ENCODE data around the gene PRAME. TPM values are rescaled to one million over a fixed set of nuclear protein-coding genes. Genes with fewer than 3 reads are reported as not detected.
A peak's percentile ranks its signal among the peaks of the same experiment; 100 is the strongest.

Gene PRAME
- total RNA-seq, 1 donor from 2014 or later, result not detected

DNA sequence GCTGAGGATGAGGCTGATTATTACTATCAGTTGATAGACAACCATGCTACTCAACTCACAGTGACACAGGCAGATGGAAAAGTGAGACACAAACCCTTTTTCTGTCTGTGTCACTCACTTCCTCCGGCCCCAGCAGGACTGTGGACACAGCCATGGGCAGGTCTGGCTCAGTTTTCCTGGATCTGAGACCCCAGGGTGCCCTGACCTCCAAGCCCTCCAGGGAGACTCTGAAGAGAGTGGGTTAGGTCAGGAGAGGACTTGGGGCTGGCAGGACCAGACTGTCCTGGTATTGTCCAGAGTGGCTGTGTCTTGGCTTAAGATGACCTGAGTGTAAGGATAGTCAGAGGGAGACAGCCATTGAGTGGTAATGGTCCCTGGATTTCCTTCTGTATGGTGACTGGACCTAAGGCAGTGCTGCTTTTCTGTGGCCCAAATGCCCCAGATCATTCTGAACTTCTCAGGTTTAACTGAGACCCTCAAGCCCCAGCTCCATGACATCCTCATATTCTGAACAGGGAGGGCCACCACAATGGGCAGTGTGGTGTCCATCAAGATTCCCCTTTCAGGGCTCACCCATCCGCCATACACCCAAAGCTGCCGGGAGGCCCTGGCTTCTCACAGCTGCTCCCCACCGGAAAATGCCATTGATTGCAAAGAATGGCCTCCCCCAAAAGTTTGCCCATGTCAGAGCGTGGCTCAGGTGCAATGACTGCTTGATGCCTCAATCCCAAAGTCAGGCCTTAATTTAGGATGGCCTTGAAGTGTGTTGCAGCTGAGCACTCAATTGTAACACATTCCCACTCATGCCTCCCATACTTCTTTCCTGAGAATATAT, 36.2 kb upstream of the PRAME start:
- Histone ChIP-seq H3K4me2 (ENCODE audit: low read length) (no peak overlapping the region), H3K4me1 (ENCODE audit: insufficient read depth, low read length) (no peaks in the 10 kb centered on the region)
- H3K4me3 Mint-ChIP-seq (ENCODE audit: unreplicated experiment), result no peak overlapping the region

DNA sequence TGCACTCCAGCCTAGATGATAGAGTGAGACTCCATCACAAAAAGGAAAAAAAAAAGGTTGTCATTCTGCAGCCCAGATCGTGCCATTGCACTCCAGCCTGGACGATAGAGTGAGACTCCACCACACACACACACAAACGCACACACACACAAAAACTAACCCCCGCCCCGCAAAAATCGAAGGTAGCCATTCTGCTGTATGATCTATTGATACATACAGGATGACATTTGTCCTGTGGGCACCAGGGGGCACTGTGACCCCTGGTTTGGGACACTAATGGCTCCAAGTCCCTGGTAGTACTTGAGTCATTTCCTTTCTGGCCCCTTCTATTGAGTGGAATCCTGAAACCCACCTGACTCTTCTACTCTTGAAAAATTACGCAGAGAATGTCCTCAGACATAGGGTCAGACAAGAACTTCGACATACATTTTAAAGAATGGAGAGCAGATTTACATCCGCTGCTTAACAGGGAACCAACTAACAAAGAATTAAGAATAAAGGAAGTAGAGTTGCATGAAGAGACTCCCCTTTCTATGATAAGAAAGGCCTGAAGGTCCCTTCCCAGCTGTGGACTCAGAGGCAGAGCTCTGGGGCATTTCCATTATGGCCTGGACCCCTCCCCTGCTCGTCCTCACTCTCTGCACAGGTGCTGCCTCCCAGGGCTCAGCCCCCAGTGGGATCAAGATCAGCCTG, 35.0 kb upstream of the PRAME start:
- Histone ChIP-seq H3K36me3 (ENCODE audit: insufficient read depth, low read length) (no peaks in the 10 kb centered on the region), H3K9ac (ENCODE audit: low read length) (no peak overlapping the region), H3K4me2 (ENCODE audit: low read length) (no peak overlapping the region), H3K4me3 (ENCODE audit: insufficient read depth, low read depth, low read length) (no peak overlapping the region), H2AFZ (ENCODE audit: low read depth, low read length) (no peak overlapping the region), H3K79me2 (ENCODE audit: insufficient read depth, low read length) (no peaks in the 10 kb centered on the region), H3K9me3 (ENCODE audit: insufficient read depth, low read depth, low read length) (no peaks in the 10 kb centered on the region), H3K27me3 (ENCODE audit: insufficient read depth, low read length) (peaks cover 2% of the 10 kb centered on the region), H3K4me1 (ENCODE audit: insufficient read depth, low read length) (no peaks in the 10 kb centered on the region), H3K27ac (ENCODE audit: low read depth, low read length) (no peak overlapping the region), H4K20me1 (ENCODE audit: insufficient read depth, low read length) (no peaks in the 10 kb centered on the region)
- Mint-ChIP-seq H3K27ac (ENCODE audit: unreplicated experiment) (peak overlapping the region; percentile 41), H3K27me3 (ENCODE audit: low read depth, unreplicated experiment) (peaks cover 60% of the 10 kb centered on the region), H3K4me3 (ENCODE audit: unreplicated experiment) (no peak overlapping the region), H3K36me3 (ENCODE audit: low read depth, unreplicated experiment) (no peaks in the 10 kb centered on the region), H3K9me3 (ENCODE audit: unreplicated experiment) (peaks cover 2% of the 10 kb centered on the region), H3K4me1 (ENCODE audit: low read depth, unreplicated experiment) (no peaks in the 10 kb centered on the region)
- DNase-seq (ENCODE audit: low read depth), result no peak
- FAIRE-seq, result no peak
- TF ChIP-seq EZH2 (IDR thresholded peaks at IDR 0.05; ENCODE audit: insufficient read depth, low read length) (no peak), CTCF (IDR thresholded peaks at IDR 0.05; ENCODE audit: insufficient read depth, low read depth, low read length) (peak; percentile 64)

More for the DNA sequence above, 36.2 kb upstream of the PRAME start:
- Mint-ChIP-seq H3K27ac (ENCODE audit: unreplicated experiment) (no peak overlapping the region), H3K4me1 (ENCODE audit: low read depth, unreplicated experiment) (no peaks in the 10 kb centered on the region), H3K36me3 (ENCODE audit: low read depth, unreplicated experiment) (no peaks in the 10 kb centered on the region), H3K9me3 (ENCODE audit: unreplicated experiment) (peaks cover 2% of the 10 kb centered on the region), H3K27me3 (ENCODE audit: low read depth, unreplicated experiment) (peaks cover 62% of the 10 kb centered on the region)
- no peaks in the 10 kb centered on the region for H3K9me3 ChIP-seq (ENCODE audit: insufficient read depth, low read depth, low read length)
- H3K36me3 ChIP-seq (ENCODE audit: insufficient read depth, low read length), result no peaks in the 10 kb centered on the region
- no peak overlapping the region for H3K4me3 ChIP-seq (ENCODE audit: insufficient read depth, low read depth, low read length)
- DNase-seq (ENCODE audit: low read depth) (no peak), FAIRE-seq (no peak)
- no peak overlapping the region for H3K9ac ChIP-seq (ENCODE audit: low read length)
- H2AFZ ChIP-seq (ENCODE audit: low read depth, low read length), result no peak overlapping the region
- H4K20me1 ChIP-seq (ENCODE audit: insufficient read depth, low read length), result no peaks in the 10 kb centered on the region
- no peak overlapping the region for H3K27ac ChIP-seq (ENCODE audit: low read depth, low read length)
- H3K27me3 ChIP-seq (ENCODE audit: insufficient read depth, low read length), result peaks cover 2% of the 10 kb centered on the region
- TF ChIP-seq CTCF (IDR thresholded peaks at IDR 0.05; ENCODE audit: insufficient read depth, low read depth, low read length) (no peak), EZH2 (IDR thresholded peaks at IDR 0.05; ENCODE audit: insufficient read depth, low read length) (no peak)
- no peaks in the 10 kb centered on the region for H3K79me2 ChIP-seq (ENCODE audit: insufficient read depth, low read length)

Data from astrocyte (in vitro differentiated cells and primary cell).